Measurements from ENCODE around the gene DOCK4.

The DOCK4 gene

GRCh38 chr7:112073530-112073929 is 132.7 kb downstream of the DOCK4 start:
- DNase-seq = no peak

- DNase-seq = no peak
Measured at GRCh38 chr7:112072541-112073245, 133.5 kb downstream of the DOCK4 start.

GRCh38 chr7:112071856-112072255 is 134.3 kb downstream of the DOCK4 start:
- DNase-seq = no peak

- DNase-seq = no peak
Measured at GRCh38 chr7:112070674-112071256, 135.4 kb downstream of the DOCK4 start.

GRCh38 chr7:112069879-112070321 is 136.3 kb downstream of the DOCK4 start:
- no peak for DNase-seq

- no peak for DNase-seq
Measured at GRCh38 chr7:112068967-112069366, 137.2 kb downstream of the DOCK4 start.

GRCh38 chr7:112067632-112068540 is 138.3 kb downstream of the DOCK4 start:
- no peak for DNase-seq

GRCh38 chr7:112067200-112067599 is 139.0 kb downstream of the DOCK4 start:
- DNase-seq = no peak

- DNase-seq = no peak
Measured at GRCh38 chr7:112065758-112066157, 140.4 kb downstream of the DOCK4 start.

- DNase-seq = no peak
Measured at GRCh38 chr7:112064627-112065385, 141.4 kb downstream of the DOCK4 start.

GRCh38 chr7:112063974-112064373 is 142.2 kb downstream of the DOCK4 start:
- no peak for DNase-seq

GRCh38 chr7:112061051-112061450 is 145.1 kb downstream of the DOCK4 start:
- no peak for DNase-seq

GRCh38 chr7:112060625-112061024 is 145.6 kb downstream of the DOCK4 start:
- no peak for DNase-seq

- DNase-seq = no peak
Measured at GRCh38 chr7:112059675-112060074, 146.5 kb downstream of the DOCK4 start.

- DNase-seq = no peak
Measured at GRCh38 chr7:112058686-112059085, 147.5 kb downstream of the DOCK4 start.

GRCh38 chr7:112056409-112056808 is 149.8 kb downstream of the DOCK4 start:
- peak; percentile 63 for DNase-seq

- DNase-seq = no peak
Measured at GRCh38 chr7:112053737-112054069, 152.5 kb downstream of the DOCK4 start.

- DNase-seq = no peak
Measured at GRCh38 chr7:112052993-112053736, 153.0 kb downstream of the DOCK4 start.

- DNase-seq = no peak
Measured at GRCh38 chr7:112052498-112052897, 153.7 kb downstream of the DOCK4 start.

- DNase-seq = no peak
Measured at GRCh38 chr7:112050250-112050881, 155.8 kb downstream of the DOCK4 start.

- no peak for DNase-seq
Measured at GRCh38 chr7:112049555-112050249, 156.5 kb downstream of the DOCK4 start.

All from NCI-H2107 (cell line).